Epidermal melanocyte (primary cell): ENCODE results near the gene NET1.

Experiments used
- DNase-seq: peaks from one replicate; pipeline ENCODE4 v3.0.0; 2011; ENCODE audit warnings: low spot score; ENCODE audit not compliant: insufficient read length

NET1 gene

DNA sequence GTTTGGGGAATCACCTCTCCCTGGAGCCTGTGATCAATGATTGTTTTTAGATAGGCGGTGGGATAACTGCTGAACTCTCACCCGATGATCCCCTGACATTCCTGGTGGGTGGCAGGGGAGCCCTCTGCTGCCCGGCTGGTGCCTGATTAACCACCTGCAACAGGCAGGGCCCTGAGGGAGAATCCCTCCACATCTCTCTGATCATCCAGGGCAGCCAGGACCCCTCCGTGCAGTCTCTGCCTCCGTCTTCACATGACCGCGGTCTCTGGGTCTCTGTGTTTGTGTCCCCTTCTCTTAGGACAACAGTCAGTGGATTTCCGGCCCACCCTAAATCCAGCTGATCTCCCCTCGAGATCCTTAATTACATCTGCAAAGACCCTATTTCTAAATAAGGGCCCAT lies 69.7 kb downstream of the NET1 start:
- no peak for DNase-seq

DNA sequence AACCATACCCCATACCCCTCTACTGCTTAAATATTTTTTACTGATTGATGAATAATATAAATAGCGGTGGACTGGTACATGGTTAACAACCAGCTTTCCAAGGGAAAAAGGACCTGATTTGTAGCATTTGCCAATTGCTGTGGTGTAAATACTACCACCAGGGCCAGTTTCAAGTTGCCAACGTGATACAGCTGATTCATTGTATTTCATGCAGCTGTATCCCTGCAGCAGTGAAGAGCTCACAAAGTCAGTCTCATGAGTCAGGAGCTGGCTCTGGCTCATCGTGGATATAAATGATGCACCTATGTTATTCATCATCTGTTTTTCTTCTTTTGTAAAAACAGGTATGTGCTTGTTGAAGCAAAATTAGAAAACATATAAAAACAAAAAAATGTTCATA lies 71.8 kb downstream of the NET1 start:
- no peak for DNase-seq

DNA sequence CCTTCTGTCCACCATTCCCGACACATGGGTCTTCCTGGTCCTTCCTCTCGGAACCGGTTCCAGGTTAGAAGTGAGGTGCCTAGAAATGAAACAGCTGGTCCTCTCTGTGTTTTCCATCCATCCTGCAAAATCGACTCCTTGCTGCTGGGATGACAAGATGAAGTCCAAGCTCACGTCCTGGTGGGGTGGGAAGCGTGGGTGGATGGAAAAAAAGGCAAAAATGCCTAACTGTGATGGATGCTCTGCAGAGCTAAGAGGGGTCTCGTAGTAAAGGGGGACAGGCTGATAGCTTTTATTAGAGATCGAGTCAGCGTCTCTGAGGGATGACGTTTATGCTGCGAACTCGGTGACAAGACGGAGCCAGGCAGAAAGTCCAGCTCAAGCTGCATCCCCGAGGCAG lies 72.9 kb downstream of the NET1 start:
- no peak for DNase-seq

DNA sequence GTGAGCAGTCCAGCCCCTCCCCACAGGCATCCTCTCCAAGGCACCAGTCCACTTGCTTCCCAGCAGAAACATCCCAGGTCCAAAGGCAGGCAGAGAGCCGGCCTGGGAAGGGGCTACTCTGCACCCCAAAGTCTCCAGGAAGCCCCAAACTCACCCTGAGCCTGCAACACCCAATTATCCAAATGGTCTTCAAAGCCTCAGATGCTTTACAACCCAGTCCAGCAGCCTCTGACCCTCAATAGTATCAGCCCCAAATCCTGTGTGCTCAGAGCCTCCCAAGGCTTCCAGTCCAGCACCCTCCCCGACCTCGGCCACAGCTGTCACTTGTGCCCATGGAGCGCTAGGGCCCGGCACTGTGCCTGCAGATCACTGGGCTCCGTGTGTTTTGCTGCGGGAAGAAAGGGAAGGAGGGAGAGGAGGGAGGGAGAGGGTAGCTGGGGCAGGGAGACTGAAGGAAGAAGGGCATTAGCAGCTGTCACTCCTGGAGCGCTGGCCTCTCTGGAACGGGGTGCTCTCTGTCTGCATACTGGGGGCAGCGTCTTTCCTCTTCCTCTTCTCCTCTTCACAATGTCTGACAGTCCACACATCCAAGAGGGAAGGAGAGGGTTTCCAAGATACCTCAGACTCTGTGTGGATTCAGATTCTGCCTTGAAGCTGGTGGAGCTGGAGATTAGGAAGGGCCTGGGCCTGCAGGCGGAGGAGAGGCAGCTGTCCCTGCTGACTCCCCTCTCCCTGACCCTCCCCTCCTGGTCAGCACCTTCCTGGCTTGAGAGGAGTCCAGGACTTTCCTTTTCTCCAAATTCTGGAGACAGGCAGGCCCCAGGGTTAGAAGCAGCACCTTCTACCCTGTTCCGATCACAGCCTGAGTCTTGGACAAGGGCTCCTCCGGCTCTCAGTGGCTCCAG lies 73.8 kb downstream of the NET1 start:
- DNase-seq: no peak

DNA sequence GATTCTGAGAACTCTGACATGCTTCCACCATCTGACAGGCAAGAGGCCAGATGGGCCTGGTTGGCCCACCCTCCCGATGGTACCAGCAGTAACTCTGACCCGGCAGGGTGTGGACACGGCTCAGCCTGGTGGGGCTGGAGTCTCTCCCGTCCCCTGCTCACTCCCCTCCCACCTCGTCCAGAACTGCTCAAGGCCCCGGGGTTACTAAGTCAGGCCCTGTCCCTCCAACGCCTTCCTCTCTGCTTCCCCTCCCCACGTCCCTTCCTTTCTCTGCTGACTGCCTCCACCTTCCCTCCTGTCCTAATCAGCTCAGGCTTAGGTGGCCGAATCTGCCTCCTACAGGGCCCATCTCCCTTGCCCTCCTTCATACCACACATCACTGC lies 74.5 kb downstream of the NET1 start:
- DNase-seq: no peak

DNA sequence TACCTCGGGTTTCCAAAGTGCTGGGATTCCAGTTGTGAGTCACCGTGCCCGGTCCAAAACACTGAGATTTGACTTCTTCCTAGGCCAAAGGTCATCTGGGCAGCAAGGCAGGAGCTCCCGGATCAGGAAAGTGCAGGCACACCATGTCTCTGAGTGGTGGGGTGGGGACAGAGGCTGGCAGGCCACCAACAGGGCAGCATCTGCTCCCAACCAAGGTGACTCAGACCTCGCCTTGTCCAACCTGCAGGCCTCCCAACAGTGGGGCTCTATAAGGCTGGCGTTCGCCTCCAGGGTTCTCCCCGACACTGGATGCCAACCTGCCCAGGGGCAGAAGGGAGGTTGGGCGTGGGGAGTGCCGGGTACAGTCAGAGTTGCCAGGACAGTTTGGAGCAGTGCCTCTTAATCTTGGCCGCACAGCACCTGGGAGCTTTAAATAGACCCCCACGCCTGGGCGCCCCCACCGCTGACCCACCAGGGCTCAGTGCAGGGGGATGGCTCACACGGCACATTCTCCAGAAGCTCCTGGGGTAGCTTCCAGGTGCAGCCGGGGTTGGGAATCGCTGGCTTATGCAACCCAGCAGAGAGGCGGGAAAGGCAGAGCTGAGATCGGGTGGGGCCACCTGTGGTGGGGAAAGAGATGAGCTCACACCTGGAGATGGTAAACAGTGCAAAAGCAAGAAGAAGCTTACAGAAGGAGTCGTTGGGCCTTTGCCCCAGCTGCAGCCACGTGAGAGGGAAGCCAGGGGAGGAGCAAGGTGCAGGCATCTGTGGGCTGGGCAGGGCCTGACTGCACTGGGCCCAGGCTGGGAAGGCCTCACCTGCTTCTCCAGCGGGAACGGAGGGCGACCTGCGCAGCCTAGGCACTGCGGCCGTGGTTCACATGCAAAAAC lies 76.2 kb downstream of the NET1 start:
- no peak for DNase-seq

DNA sequence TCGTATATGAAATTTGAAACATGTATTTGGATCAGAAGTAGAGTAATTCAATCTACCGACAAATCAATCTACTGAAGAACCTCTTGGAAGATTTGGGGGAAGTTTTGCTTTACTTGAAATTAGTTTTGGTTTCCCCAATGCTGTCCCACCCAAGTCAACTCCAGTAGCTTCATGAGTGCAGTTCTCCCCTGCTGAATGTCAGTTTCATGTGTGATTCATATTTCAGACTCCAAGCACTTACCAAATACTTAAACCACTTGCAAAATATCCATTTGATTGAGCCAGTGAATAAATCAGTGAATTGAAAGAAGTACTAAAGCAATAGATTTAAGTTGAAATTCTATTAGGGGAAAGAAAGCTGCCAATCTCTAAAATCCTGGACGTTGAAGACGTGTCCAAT lies 77.7 kb downstream of the NET1 start:
- DNase-seq: no peak

DNA sequence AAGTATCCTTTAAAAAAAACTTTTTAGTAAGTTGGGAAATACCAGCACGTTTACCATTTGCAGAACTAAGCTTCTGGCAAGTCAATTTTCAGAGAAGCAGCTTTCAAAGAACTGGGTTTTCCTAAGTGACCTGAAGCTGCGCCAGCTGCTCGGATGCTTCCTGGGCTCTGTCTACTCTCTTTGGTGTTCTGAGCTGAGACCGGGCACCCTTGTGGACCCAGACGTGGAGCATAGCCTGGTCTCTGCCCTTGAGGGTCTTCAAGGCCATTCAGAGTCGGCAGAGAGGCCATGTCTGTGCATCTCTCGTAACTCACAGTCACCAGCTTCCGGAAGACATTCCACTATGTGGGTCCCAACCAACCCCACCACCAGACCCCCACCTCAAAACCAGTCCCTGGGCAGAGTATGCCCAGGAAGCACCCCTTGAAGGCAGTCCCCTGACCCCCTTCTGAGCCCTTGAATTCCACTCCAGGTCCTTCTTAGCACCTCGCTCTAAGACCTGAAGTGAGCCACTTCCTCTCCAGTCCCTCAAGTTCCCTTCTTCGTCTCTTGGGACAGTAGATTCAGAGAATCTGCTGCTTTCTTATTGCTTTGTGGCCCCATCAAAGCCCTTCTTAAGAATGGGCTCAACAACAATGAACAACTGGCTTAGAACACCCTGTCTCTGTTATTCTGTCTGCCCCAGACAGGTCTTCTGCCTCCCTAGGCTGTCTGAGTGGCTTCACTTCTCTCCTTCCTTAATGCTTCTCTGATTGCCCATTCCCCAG lies 78.5 kb downstream of the NET1 start:
- DNase-seq: no peak

DNA sequence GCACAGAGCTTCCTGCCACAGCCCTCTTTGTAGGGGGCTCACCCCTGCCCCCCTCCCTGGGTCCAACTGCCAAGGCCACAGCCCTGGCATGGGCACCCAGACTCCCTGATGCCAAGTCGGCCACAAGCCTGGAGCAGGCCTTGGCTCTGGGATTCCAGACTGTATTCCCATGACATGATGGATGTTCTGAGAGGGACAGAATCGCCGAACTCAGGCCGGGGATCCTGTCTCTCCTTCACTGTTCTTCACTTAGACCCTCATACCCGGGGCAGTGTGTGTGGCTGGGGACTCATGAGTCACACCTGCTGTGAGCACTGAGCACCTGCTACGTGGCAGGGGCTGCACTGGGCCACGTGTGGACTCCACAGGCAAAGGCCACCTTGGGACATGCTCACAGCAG lies 79.1 kb downstream of the NET1 start:
- no peak for DNase-seq

DNA sequence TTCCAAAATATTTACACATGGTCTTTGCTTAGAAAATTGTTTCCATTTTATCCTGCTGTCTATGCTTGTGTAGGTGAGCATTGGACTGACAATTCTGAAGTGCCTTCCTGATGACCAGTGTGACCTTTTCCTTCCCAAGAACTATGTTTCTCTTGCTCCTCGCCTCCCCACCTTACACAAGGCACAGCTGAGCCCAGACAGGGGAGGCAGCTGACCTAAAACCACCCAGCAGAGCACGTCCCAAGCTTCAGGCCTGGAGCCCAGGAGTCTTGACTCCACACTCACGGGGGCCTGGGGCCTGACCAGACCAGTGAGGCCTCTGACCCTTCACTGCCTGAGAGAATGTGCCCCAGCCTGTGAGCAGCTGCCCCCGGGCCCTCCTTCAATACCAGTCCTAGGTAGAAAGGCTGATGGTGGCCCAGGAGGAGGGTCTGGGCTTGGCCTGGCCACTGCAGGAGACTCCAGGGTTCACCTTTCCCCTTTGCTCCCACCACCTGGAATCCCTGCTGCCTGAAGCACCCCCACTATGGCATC lies 80.0 kb downstream of the NET1 start:
- DNase-seq: no peak

DNA sequence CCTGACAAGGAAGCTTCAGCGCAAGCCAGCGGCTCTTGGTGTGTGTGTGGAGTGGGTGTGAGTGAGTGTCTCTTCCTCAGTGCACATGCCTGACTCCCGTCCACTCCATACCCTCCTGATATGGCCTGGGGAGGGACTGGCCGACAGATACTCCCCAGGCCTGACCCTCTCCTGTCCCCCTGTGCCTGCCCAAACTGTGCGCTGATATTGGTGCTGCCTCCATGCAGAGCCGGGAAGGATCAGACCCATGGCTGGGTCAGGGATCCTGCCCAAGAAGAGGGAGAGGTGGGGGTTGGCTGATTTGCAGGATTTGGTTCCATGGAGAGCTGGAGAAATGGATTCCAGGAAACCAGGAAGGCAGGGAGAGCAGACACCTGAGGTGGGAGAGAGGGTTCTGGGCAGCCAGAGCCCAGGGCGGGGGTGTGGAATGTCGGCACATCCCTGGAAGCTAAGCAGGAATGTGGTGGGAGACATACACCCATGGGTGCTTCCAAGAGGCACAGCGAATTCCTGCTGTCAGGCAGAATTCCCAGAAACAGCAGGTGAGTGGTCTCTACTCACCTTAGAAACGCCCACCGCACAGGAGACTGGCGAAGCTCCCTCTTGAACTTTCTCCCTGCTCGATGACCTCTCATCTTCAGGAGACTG lies 80.7 kb downstream of the NET1 start:
- DNase-seq: no peak

DNA sequence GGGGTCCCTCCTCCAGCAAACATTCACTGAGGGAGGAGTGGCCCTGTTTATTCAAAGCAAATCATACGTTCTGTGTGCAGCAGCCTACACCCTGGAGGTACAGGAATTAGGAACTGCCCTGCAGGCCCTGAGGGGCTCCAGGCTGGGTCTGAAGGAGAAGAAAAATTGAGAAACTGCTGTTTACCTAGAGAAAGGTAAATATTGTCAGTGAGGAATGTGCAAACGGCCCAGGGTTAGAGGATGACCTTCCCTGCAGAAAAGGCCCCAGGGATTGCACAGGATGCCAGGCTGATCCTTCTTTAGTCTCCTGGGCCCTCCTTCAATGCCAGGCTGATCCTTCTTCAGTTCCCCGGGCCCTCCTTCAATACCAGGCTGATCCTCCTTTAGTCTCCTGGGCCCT lies 81.3 kb downstream of the NET1 start:
- DNase-seq: no peak

DNA sequence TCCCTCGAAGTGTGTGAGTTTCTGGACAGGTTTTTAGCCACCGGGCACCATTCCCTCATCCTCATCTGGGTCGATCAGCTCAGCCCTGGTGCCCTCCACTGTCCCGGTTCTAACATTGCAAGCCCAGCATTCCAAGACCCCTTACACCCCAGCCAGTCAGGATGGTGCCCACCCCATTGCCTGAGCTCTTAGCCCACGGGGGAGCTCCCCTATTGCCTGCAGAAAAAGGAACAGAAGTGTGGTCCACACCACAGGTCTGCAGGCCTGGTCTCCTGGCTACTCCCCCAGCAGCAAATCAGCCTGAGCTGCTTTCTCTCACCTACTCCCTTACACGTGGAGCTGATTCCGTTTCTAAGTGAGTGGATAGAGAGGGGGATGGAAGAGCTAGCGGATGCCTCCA lies 82.3 kb downstream of the NET1 start:
- no peak for DNase-seq

DNA sequence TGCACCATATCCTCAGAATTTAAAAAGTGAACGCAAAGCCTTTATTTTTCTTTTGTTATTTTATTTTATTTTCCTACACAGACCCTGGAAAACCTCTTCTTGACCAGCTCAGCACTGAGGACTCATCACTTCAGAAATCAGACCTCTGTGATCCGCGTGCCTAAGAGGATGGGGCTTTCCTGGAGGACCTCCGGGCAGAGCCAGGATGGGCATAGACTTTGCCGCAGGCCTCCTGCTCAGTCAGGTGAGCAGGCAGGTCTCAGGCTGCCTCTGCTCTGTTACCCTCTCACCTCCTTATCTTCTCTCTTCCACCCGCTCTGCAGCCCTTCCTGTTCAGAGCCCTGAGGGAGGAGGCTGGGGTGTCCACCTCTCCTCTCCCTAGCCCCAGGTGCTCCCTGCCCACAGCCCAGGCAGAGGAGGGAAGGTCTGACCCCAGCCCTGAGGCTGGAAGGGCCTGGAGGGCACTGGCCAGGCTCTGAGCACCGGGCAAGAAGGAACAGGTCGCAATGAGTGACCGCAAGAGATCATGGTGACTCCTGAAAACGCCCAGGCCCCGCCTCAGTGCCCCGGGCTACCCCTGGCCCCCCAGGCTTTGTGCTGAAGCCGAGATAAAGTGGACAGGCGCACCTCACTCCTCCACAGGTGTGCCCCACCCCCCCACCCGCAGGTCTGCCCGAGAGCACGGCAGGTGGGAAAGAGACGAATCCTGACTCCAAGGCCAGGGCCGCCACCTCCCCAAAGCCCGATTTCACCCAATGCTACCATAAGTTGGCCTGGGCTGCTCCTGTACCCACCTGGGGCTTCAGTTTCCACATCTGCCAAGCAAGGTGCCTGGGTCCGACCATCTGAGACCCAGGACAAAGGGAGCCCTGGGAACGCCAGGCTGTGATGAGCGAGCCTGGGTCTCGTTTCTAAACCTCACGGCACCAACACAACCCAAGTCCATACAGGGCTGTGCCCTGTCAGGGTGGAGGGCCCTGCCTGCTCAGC lies 84.2 kb downstream of the NET1 start:
- no peak for DNase-seq

DNA sequence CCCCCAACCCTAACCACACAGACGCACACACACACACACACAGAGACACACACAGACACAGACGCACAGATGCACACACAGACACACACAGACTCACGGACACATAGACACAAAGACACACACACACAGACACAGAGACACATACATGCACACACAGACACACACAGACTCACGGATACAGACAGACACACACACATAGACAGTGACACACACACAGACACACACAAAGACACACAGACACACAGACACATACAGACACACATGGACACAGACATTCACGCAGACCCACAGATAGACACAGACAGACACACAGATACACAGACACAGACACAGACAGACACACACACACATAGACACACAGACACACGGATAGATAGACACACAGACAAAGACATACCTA lies 84.9 kb downstream of the NET1 start:
- no peak for DNase-seq

DNA sequence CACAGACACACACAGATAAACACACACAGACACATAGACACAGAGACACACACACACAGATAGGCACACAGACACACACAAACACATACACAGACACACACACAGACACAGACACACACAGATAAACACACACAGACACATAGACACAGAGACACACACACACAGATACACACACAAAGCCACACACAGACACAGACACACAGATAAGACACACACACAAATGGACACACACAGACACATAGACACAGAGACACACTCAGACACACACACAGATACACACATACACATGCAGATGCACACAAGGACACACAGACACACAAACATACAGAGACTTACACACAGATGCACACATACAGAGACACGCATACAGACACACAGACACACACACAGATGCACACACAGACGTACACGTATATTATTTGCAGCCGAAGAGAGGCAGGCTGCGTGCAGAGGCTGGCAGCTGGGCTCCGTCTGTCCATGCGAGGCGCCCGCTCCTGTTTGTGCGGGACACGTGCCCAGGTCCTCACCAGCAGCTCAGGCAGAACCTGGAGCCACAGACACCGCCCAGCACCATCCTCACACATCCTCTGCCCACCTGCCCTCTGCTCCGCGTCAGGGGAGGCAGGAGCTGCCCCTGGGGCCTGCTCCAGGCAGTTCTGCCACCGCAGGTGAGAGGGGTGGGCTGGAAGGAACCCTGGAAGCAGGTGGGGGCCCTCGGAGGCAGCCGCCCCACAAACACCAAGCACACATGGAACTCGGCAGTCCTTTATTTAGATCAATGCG lies 85.8 kb downstream of the NET1 start:
- no peak for DNase-seq

DNA sequence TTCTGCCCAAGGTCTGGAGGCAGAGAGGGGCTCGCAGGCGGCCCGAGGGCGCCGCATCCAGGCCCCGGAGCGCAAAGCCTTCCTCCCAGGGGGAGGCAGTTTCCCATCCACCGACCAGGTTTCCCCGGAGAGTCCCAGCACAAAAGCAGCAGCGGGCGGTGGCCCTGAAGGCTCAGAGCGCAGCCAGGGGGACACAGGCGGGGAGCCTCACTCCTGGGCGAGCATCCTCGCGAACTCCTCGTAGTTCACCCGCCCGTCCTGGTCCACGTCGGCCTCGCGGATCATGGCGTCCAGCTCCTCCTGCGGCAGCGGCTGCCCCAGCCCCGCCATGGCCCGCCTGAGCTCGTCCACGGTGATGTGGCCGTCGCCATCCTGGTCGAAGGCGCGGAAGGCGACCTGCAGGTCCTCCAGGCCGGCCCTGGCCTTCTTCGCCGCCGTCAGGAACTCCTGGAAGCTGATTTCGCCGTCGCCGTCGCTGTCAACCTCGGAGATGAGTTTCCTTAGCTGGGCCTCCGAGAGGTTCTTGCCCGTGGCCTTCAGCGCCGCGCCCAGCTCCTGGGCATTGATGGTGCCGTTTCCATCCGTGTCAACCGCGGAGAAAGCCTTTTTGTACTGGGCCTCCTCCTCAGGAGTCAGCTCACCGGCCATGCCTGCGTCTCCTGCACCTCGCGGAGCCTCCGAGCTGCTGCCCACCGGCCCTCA lies 86.6 kb downstream of the NET1 start:
- DNase-seq: no peak

DNA sequence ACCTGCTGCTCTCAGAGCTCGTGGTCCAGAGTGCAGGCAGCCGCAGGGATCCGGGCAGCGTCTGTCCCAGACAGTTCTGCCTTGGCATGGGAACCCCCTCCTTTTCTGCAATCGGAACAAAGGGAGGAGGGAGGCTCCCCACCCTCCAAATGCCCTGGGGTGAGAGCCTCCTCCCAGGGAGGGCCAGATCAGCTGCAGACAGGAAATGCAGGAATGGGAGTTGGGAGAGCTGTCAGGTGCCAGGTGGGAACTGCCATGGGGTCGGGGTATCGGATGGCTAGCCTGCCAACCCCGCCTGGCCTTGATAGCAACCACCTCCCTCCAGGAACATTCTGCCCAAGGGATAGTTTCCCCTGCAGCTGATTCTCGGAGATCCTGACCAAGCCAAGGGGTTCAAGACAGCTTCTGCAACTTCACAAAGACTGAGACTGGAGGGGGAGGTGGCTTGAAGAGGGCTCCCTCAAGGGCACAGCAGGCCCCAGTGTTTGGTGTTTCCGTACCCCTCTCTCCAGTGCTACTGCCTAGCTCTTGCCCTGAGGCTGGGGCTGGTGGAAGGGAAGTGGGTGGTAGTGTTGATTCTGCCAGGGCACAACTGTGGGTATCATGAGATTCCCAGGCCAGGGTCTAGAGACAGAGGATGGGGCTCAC lies 87.3 kb downstream of the NET1 start, which contains the start of gene CALML5:
TSS of gene CALML5 (minus strand) at position 78 of the 648 bp plus-strand sequence. CDS start 132 bp downstream, outside the sequence.
- DNase-seq: no peak
